ENCODE results near the gene CNTNAP4. TPM values are rescaled to one million over a fixed set of nuclear protein-coding genes. Genes with fewer than 3 reads are reported as not detected.

The CNTNAP4 gene
- total RNA-seq, 1 donor from 2014 or later: not detected

- DNase-seq (ENCODE audit: extremely low read depth, low read depth, low spot score): no peak
These were observed 297.4 kb downstream of the CNTNAP4 start for GRCh38 chr16:76574651-76575050.

GRCh38 chr16:76576526-76576925, 299.3 kb downstream of the CNTNAP4 start:
- DNase-seq (ENCODE audit: extremely low read depth, low read depth, low spot score): no peak

GRCh38 chr16:76577003-76577402, 299.8 kb downstream of the CNTNAP4 start:
- DNase-seq (ENCODE audit: extremely low read depth, low read depth, low spot score): no peak

GRCh38 chr16:76579277-76579922, 302.2 kb downstream of the CNTNAP4 start:
- DNase-seq (ENCODE audit: extremely low read depth, low read depth, low spot score): no peak

GRCh38 chr16:76583466-76583865, 306.3 kb downstream of the CNTNAP4 start:
- no peak for DNase-seq (ENCODE audit: extremely low read depth, low read depth, low spot score)

GRCh38 chr16:76583945-76584344, 306.7 kb downstream of the CNTNAP4 start:
- DNase-seq (ENCODE audit: extremely low read depth, low read depth, low spot score): no peak

- no peak for DNase-seq (ENCODE audit: extremely low read depth, low read depth, low spot score)
These were observed 321.3 kb downstream of the CNTNAP4 start for GRCh38 chr16:76598498-76598897.

GRCh38 chr16:76607317-76607716, 330.1 kb downstream of the CNTNAP4 start:
- DNase-seq (ENCODE audit: extremely low read depth, low read depth, low spot score): no peak

Data from glomerular endothelial cell (primary cell).